ENCODE measurements around the gene FOXP1. TPM values are rescaled to one million over a fixed set of nuclear protein-coding genes. Genes with fewer than 3 reads are reported as not detected.

FOXP1 gene
- total RNA-seq, 4 donors from 2014 or later = 54.2 to 152 (median 129) TPM

DNA sequence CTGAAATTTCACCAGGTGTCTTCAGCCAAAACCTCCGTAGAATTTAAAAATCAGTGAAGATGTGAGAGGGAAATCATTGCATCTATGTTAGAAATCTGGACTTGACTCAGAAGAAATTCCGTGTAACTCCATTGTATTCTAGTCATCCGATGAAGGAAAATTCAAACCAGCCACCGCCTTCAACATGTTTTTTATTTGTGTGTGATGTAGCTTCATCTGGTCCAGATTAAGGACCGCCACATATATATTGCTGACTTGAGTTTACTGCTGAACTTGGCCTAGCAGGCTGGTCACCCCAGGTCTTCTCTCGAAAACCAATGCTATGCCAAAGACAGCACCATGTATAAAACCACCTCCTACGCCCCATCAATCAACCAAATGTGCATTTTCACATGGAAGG is 120.9 kb downstream of the FOXP1 start:
- Histone ChIP-seq H3K36me3 (no peaks in the 10 kb centered on the region), H3K27me3 (no peaks in the 10 kb centered on the region), H3K4me3 (no peak overlapping the region), H3K27ac (no peak overlapping the region), H3K4me1 (no peaks in the 10 kb centered on the region), H3K9me3 (no peaks in the 10 kb centered on the region)
- no peak for TF ChIP-seq POLR2A (IDR thresholded peaks at IDR 0.05)
- TF ChIP-seq, protein P1, sequence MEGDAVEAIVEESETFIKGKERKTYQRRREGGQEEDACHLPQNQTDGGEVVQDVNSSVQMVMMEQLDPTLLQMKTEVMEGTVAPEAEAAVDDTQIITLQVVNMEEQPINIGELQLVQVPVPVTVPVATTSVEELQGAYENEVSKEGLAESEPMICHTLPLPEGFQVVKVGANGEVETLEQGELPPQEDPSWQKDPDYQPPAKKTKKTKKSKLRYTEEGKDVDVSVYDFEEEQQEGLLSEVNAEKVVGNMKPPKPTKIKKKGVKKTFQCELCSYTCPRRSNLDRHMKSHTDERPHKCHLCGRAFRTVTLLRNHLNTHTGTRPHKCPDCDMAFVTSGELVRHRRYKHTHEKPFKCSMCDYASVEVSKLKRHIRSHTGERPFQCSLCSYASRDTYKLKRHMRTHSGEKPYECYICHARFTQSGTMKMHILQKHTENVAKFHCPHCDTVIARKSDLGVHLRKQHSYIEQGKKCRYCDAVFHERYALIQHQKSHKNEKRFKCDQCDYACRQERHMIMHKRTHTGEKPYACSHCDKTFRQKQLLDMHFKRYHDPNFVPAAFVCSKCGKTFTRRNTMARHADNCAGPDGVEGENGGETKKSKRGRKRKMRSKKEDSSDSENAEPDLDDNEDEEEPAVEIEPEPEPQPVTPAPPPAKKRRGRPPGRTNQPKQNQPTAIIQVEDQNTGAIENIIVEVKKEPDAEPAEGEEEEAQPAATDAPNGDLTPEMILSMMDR (IDR thresholded peaks at IDR 0.05) = no peak
- no peak for DNase-seq
- intact Hi-C loops (cut with DNase I; ENCODE audit: low total_unique reads) = no loop called here

DNA sequence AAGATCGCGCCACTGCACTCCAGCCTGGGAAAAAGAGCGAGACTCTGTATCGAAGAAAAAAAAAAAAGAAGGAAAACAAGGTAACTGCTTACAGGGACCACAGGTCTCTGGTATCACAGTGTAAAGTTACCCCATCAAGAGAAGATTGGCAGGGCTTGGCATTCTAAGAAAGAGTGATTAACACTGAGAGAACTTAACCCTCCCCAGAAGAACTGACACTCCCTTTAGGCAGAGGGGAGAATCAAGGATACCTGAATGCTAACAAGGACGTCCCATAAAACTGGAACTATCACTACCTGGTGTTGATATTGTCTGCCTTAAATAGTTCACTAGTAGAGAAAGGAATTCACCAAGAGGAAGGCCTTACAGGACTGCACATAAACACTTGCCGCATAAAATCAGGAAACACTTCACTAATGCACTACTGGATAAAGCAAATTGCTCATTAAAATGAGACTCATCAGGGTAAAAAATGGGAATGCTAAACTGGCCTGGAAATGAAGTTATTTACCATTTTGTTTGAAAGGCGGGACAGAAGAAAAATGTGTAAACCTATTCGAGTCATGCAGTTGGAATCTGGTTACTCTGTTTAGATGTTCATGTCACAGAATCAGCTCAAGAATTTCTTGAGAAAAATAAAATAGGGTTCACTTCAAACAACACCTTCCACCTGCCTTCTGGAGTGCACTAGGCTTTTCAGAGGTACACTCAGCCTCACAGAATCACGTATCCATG is 121.6 kb downstream of the FOXP1 start:
- no peaks in the 10 kb centered on the region for H3K27me3 ChIP-seq
- TF ChIP-seq, protein P1 (IDR thresholded peaks at IDR 0.05) = no peak
- no peak for DNase-seq
- no peaks in the 10 kb centered on the region for H3K9me3 ChIP-seq
- intact Hi-C loops (cut with DNase I; ENCODE audit: low total_unique reads) = no loop called here
- no peaks in the 10 kb centered on the region for H3K36me3 ChIP-seq
- no peak overlapping the region for H3K27ac ChIP-seq
- H3K4me1 ChIP-seq = no peaks in the 10 kb centered on the region
- H3K4me3 ChIP-seq = no peak overlapping the region

DNA sequence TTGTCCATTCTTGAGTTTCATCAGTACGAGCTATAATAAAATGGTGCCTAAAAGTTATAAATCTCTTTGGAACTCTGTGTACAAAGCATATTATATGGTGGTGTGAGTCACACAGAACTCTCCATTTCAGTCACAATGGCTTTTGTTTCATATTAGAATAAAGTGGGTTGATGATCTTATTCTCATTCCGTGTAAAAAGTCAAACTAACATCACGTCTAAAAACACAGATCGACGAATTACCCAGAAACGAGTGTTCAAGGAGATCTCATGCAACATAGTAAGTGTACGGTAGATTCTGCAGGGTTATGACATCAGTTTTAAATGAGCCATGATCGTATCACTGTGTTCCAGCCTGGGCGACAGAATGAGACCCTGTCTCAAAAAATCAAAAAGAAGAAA is 122.4 kb downstream of the FOXP1 start:
- no peaks in the 10 kb centered on the region for H3K9me3 ChIP-seq
- TF ChIP-seq POLR2A (IDR thresholded peaks at IDR 0.05) = no peak
- TF ChIP-seq, protein P1 (IDR thresholded peaks at IDR 0.05) = no peak
- no peak overlapping the region for H3K27ac ChIP-seq
- no peak overlapping the region for H3K4me3 ChIP-seq
- no peaks in the 10 kb centered on the region for H3K4me1 ChIP-seq
- no peaks in the 10 kb centered on the region for H3K36me3 ChIP-seq
- intact Hi-C loops (cut with DNase I; ENCODE audit: low total_unique reads) = no loop called here
- no peaks in the 10 kb centered on the region for H3K27me3 ChIP-seq
- DNase-seq = no peak

DNA sequence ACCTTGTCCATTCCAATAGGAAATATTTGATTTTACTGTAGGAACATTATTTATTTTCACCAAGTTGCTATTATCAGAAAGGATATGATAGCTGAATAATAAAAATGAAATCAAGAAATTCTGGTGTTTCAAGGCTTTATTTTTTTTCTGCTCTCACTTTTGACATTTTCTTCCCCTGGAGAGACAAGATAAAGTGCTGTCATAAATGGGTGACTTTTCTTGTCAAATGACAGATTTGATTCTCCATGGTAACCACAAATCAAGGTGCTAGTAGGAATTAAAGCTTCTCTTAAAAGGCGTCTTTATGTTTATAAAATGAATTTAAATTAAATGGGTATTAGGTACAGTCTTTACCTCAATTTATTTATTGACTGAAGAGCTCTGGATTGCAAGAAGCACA is 124.6 kb downstream of the FOXP1 start:
- no peak overlapping the region for H3K4me3 ChIP-seq
- intact Hi-C loops (cut with DNase I; ENCODE audit: low total_unique reads) = no loop called here
- H3K4me1 ChIP-seq = no peaks in the 10 kb centered on the region
- H3K36me3 ChIP-seq = no peaks in the 10 kb centered on the region
- no peaks in the 10 kb centered on the region for H3K27me3 ChIP-seq
- H3K27ac ChIP-seq = no peak overlapping the region
- TF ChIP-seq, protein P1 (IDR thresholded peaks at IDR 0.05) = no peak
- no peaks in the 10 kb centered on the region for H3K9me3 ChIP-seq
- DNase-seq = no peak

DNA sequence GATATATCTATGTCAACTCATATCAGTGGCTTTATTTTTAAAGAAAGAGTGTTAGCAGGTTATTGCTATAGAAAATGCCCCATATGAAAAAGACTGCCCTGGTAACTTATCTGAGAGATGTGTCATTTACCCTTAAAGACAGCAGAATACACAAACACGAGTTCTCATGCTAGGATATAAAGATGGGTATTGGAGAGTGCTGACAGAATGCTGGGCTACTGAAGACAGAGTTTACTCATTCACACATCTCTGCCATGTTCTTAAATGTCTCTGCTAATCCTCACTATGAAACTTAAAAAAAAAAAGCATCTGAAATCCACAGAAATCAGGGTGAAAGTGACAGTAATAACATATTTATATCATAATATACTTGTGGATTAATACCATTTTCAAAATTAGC is 126.7 kb downstream of the FOXP1 start:
- no peak for TF ChIP-seq POLR2A (IDR thresholded peaks at IDR 0.05)
- TF ChIP-seq, protein P1 (IDR thresholded peaks at IDR 0.05) = no peak
- no peak overlapping the region for H3K4me3 ChIP-seq
- H3K27me3 ChIP-seq = no peaks in the 10 kb centered on the region
- intact Hi-C loops (cut with DNase I; ENCODE audit: low total_unique reads) = no loop called here
- H3K36me3 ChIP-seq = no peaks in the 10 kb centered on the region
- no peak overlapping the region for H3K27ac ChIP-seq
- H3K4me1 ChIP-seq = no peaks in the 10 kb centered on the region
- no peak for DNase-seq
- no peaks in the 10 kb centered on the region for H3K9me3 ChIP-seq

All from uterus (tissue), 4 donors.